ENCODE results near the gene WARS2. TPM values are rescaled to one million over a fixed set of nuclear protein-coding genes. Genes with fewer than 3 reads are reported as not detected.
A peak's percentile ranks its signal among the peaks of the same experiment; 100 is the strongest.

Gene WARS2
- total and polyA plus RNA-seq, 4 donors, result 4.6 to 33.2 (median 11.3) TPM

GRCh38 chr1:118993700-118994026, 146.8 kb downstream of the WARS2 start:
- 8 to 15% methylated on average over 9 of the region's 9 CpGs for WGBS, 2 donors
- DNase-seq, result peak in 1 of 3 donors; percentile 20
- Histone ChIP-seq H3K9ac (ENCODE audit: insufficient read depth in 1 of 2, low read length in 2 of 2) (no peak overlapping the region), H3K4me1 (ENCODE audit: control insufficient read depth in 5 of 5, insufficient read depth in 5 of 5, low read length in 5 of 5) (peaks cover 0 to 12% (median 3%) of the 10 kb centered on the region in 5 donors), H3K36me3 (ENCODE audit: control insufficient read depth in 4 of 4, insufficient read depth in 4 of 4, low read length in 4 of 4) (no peaks in the 10 kb centered on the region), H3K27me3 (ENCODE audit: control insufficient read depth in 3 of 3, insufficient read depth in 3 of 3, low read length in 2 of 3) (peaks cover 23 to 99% (median 98%) of the 10 kb centered on the region in 3 donors), H3K27ac (ENCODE audit: low read depth in 1 of 2, low read length in 1 of 2) (no peak overlapping the region), H3K9me3 (ENCODE audit: control insufficient read depth in 4 of 4, insufficient read depth in 3 of 4, low read length in 3 of 4) (peaks cover 0 to 20% (median 0%) of the 10 kb centered on the region in 4 donors), H3K4me3 (no peak overlapping the region)
- no peak for ATAC-seq (ENCODE audit: insufficient read depth, low FRiP score)
- no peak for TF ChIP-seq CTCF (IDR thresholded peaks at IDR 0.05; ENCODE audit: control extremely low read depth, extremely low read depth)

- Histone ChIP-seq H3K9me3 (ENCODE audit: control insufficient read depth in 4 of 4, insufficient read depth in 3 of 4, low read length in 3 of 4) (peaks cover 0 to 20% (median 0%) of the 10 kb centered on the region in 4 donors), H3K27ac (ENCODE audit: low read depth in 1 of 2, low read length in 1 of 2) (no peak overlapping the region), H3K9ac (ENCODE audit: insufficient read depth in 1 of 2, low read length in 2 of 2) (no peak overlapping the region), H3K36me3 (ENCODE audit: control insufficient read depth in 4 of 4, insufficient read depth in 4 of 4, low read length in 4 of 4) (no peaks in the 10 kb centered on the region), H3K27me3 (ENCODE audit: control insufficient read depth in 3 of 3, insufficient read depth in 3 of 3, low read length in 2 of 3) (peaks cover 24 to 99% (median 98%) of the 10 kb centered on the region in 3 donors), H3K4me1 (ENCODE audit: control insufficient read depth in 5 of 5, insufficient read depth in 5 of 5, low read length in 5 of 5) (peaks cover 0 to 17% (median 3%) of the 10 kb centered on the region in 5 donors), H3K4me3 (no peak overlapping the region)
- TF ChIP-seq CTCF (IDR thresholded peaks at IDR 0.05; ENCODE audit: control extremely low read depth, extremely low read depth), result no peak
- 5 to 9% methylated on average over 53 of the region's 53 CpGs for WGBS, 2 donors
- DNase-seq (peak in 2 of 3 donors; percentile 32 to 40), ATAC-seq (ENCODE audit: insufficient read depth, low FRiP score) (no peak)
Observed at GRCh38 chr1:118992868-118993699, 147.4 kb downstream of the WARS2 start.

GRCh38 chr1:118992237-118992825, 148.1 kb downstream of the WARS2 start:
- WGBS, 2 donors, result 12 to 14% methylated on average over 22 of the region's 22 CpGs
- DNase-seq (no peak), ATAC-seq (ENCODE audit: insufficient read depth, low FRiP score) (no peak)
- H3K4me1 ChIP-seq (ENCODE audit: control insufficient read depth in 5 of 5, insufficient read depth in 5 of 5, low read length in 5 of 5), result peaks cover 0 to 24% (median 7%) of the 10 kb centered on the region in 5 donors
- no peak overlapping the region for H3K27ac ChIP-seq (ENCODE audit: low read depth in 1 of 2, low read length in 1 of 2)
- H3K27me3 ChIP-seq (ENCODE audit: control insufficient read depth in 3 of 3, insufficient read depth in 3 of 3, low read length in 2 of 3), result peaks cover 25 to 99% (median 94%) of the 10 kb centered on the region in 3 donors
- H3K4me3 ChIP-seq, result no peak overlapping the region
- H3K36me3 ChIP-seq (ENCODE audit: control insufficient read depth in 4 of 4, insufficient read depth in 4 of 4, low read length in 4 of 4), result no peaks in the 10 kb centered on the region
- no peak overlapping the region for H3K9ac ChIP-seq (ENCODE audit: insufficient read depth in 1 of 2, low read length in 2 of 2)
- TF ChIP-seq CTCF (IDR thresholded peaks at IDR 0.05; ENCODE audit: control extremely low read depth, extremely low read depth), result no peak
- H3K9me3 ChIP-seq (ENCODE audit: control insufficient read depth in 4 of 4, insufficient read depth in 3 of 4, low read length in 3 of 4), result peaks cover 0 to 24% (median 0%) of the 10 kb centered on the region in 4 donors
